Caco-2 (cell line): ENCODE results near the gene ATXN1. TPM values are rescaled to one million over a fixed set of nuclear protein-coding genes. Genes with fewer than 3 reads are reported as not detected.
"Not testable (repeated sequence)": the region's sequence is repeated elsewhere in the genome, so short reads cannot be mapped to it uniquely, and the experiment has no call there.

Experiments used
- BruUV-seq: library from RNA; stranded (reverse); fragments of 400-500 nt; replicated peaks from 2 replicates; lab custom pipeline; 2021; lab: Mats Ljungman, UMichigan
- CTCF ChIA-PET: fragments of 300-600 bp; sonication (Branson Sonifier 250); formaldehyde crosslinking; loops from one replicate; lab custom pipeline; 2022; ENCODE audit warnings: antibody characterized with exemption; lab: Charles Lee
- POLR2A ChIA-PET: fragments of 300-600 bp; sonication (Branson Sonifier 250); formaldehyde crosslinking; loops from one replicate; lab custom pipeline; 2022; ENCODE audit warnings: antibody characterized with exemption; lab: Charles Lee
- DNase-seq, 2 experiments: peaks; one replicate each; pipeline versions ENCODE4 v3.0.0 to v3.0.0-alpha.2; 2020 to 2022
- H3K27me3 ChIP-seq: replicated peaks from 2 replicates; pipeline ENCODE4 v1.6.0; 2011; ENCODE audit warnings: low read length; ENCODE audit not compliant: control insufficient read depth, insufficient read depth
- H3K36me3 ChIP-seq: 2 replicates; pipeline ENCODE4 v1.5.1; 2011; ENCODE audit warnings: low read length; ENCODE audit not compliant: control insufficient read depth, insufficient read depth
- H3K4me1 ChIP-seq: fragments of 250-450 bp; sonication (Bioruptor Pico); 2 replicates; pipeline ENCODE4 v1.5.1; 2020; ENCODE audit warnings: mild to moderate bottlenecking
- H3K4me3 ChIP-seq: 2 replicates; pipeline ENCODE4 v1.5.1; 2011; ENCODE audit warnings: low read depth, mild to moderate bottlenecking, control low read depth, low read length
- H3K9me3 ChIP-seq: fragments of 250-450 bp; sonication (Bioruptor Pico); 2 replicates; pipeline ENCODE4 v1.5.1; 2020; ENCODE audit warnings: mild to moderate bottlenecking, moderate library complexity
- H3K27ac Mint-ChIP-seq: one replicate; pipeline ENCODE4 v1.8.0; 2022; ENCODE audit warnings: mixed read lengths; ENCODE audit not compliant: unreplicated experiment
- H3K27me3 Mint-ChIP-seq: one replicate; pipeline ENCODE4 v1.8.0; 2022; ENCODE audit warnings: mixed read lengths; ENCODE audit not compliant: insufficient read depth, unreplicated experiment
- H3K36me3 Mint-ChIP-seq: one replicate; pipeline ENCODE4 v1.8.0; 2022; ENCODE audit warnings: mild to moderate bottlenecking, mixed read lengths; ENCODE audit not compliant: insufficient read depth, unreplicated experiment
- H3K4me1 Mint-ChIP-seq: one replicate; pipeline ENCODE4 v1.8.0; 2022; ENCODE audit warnings: low read depth, mixed read lengths; ENCODE audit not compliant: unreplicated experiment
- H3K4me3 Mint-ChIP-seq: one replicate; pipeline ENCODE4 v1.8.0; 2022; ENCODE audit warnings: mild to moderate bottlenecking, moderate library complexity, mixed read lengths; ENCODE audit not compliant: unreplicated experiment
- H3K9me3 Mint-ChIP-seq: one replicate; pipeline ENCODE4 v1.8.0; 2022; ENCODE audit warnings: mixed read lengths; ENCODE audit not compliant: unreplicated experiment
- intact Hi-C: fragments of 100-400 bp; cut with micrococcal nuclease; formaldehyde crosslinking; loops from one replicate; pipeline ENCODE4 v1.10.0; 2022; ENCODE audit not compliant: unreplicated experiment
- total RNA-seq: library from RNA; stranded (reverse); gene quantifications from 2 replicates; pipeline ENCODE4 v1.2.3, GENCODE V29; 2022
- TF ChIP-seq, protein P1 (sequence below), 2 experiments: fragments of 200-600 bp in 1 of 2; IDR thresholded peaks; 1 replicate in 1 of 2; 2 replicates in 1 of 2; pipeline versions ENCODE4 v1.5.1 to v1.8.0; 2011 to 2022; ENCODE audit warnings: antibody characterized with exemption in 1 of 2, control low read depth in 1 of 2, inconsistent platforms in 1 of 2, low read depth in 1 of 2, low read length in 1 of 2, mild to moderate bottlenecking in 1 of 2, moderate library complexity in 1 of 2; ENCODE audit not compliant: insufficient read depth in 1 of 2, severe bottlenecking in 1 of 2, unreplicated experiment in 1 of 2

ATXN1 gene
- total RNA-seq, 1 experiment from 2014 or later: 14.2 TPM

DNA sequence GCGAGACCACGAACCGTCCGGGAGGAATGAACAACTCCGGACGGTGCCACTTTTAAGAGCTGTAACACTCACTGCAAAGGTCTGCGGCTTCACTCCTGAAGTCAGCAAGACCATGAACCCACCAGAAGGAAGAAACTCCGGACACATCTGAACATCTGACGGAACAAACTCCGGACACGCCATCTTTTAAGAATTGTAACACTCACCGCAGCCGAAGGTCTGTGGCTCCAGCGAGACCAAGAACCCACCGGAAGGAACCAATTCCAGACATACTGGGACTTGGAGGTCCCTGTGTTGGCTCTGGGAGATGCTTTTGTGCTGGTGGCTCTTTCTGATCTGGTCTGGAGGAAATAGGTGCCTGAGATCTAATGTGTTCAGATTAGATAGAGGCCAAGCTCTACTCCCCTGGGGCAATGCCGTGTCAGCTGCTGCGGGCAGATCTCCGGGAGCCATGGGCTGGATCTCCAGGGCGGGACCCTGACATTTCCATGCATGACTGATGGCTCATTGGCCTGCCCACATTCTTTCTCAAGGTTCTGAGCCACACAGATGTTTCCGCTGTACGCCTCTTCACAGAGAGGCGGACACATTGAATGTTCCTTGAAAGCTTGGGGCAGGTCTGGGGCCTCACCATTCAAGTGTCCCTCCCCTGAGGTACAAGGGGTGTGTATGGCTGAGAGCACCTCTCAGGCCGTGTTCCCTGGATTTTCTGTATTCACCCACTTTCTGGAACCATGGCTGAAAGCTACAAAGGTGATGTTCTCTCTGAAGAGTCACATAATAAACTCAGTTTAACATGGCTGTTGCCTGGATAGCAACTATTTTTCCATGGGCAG lies 493.6 kb downstream of the ATXN1 start:
- no peak overlapping the region for H3K4me3 Mint-ChIP-seq
- no peaks in the 10 kb centered on the region for H3K9me3 Mint-ChIP-seq
- H3K4me3 ChIP-seq: no peak overlapping the region
- POLR2A ChIA-PET: no interaction called here
- no peaks in the 10 kb centered on the region for H3K4me1 ChIP-seq
- CTCF ChIA-PET: no interaction called here
- no peaks in the 10 kb centered on the region for H3K36me3 ChIP-seq
- DNase-seq: no peak
- TF ChIP-seq, protein P1, sequence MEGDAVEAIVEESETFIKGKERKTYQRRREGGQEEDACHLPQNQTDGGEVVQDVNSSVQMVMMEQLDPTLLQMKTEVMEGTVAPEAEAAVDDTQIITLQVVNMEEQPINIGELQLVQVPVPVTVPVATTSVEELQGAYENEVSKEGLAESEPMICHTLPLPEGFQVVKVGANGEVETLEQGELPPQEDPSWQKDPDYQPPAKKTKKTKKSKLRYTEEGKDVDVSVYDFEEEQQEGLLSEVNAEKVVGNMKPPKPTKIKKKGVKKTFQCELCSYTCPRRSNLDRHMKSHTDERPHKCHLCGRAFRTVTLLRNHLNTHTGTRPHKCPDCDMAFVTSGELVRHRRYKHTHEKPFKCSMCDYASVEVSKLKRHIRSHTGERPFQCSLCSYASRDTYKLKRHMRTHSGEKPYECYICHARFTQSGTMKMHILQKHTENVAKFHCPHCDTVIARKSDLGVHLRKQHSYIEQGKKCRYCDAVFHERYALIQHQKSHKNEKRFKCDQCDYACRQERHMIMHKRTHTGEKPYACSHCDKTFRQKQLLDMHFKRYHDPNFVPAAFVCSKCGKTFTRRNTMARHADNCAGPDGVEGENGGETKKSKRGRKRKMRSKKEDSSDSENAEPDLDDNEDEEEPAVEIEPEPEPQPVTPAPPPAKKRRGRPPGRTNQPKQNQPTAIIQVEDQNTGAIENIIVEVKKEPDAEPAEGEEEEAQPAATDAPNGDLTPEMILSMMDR (IDR thresholded peaks at IDR 0.05; ENCODE audit: insufficient read depth in 1 of 2, low read depth in 1 of 2, low read length in 1 of 2, severe bottlenecking in 1 of 2, unreplicated experiment in 1 of 2): no peak
- H3K27me3 ChIP-seq: no peaks in the 10 kb centered on the region
- no peaks in the 10 kb centered on the region for H3K4me1 Mint-ChIP-seq
- H3K9me3 ChIP-seq: no peaks in the 10 kb centered on the region
- peaks cover 5% of the 10 kb centered on the region for H3K27me3 Mint-ChIP-seq
- BruUV-seq: no TSS peak
- no peak overlapping the region for H3K27ac Mint-ChIP-seq
- intact Hi-C loops: no loop called here
- no peaks in the 10 kb centered on the region for H3K36me3 Mint-ChIP-seq

DNA sequence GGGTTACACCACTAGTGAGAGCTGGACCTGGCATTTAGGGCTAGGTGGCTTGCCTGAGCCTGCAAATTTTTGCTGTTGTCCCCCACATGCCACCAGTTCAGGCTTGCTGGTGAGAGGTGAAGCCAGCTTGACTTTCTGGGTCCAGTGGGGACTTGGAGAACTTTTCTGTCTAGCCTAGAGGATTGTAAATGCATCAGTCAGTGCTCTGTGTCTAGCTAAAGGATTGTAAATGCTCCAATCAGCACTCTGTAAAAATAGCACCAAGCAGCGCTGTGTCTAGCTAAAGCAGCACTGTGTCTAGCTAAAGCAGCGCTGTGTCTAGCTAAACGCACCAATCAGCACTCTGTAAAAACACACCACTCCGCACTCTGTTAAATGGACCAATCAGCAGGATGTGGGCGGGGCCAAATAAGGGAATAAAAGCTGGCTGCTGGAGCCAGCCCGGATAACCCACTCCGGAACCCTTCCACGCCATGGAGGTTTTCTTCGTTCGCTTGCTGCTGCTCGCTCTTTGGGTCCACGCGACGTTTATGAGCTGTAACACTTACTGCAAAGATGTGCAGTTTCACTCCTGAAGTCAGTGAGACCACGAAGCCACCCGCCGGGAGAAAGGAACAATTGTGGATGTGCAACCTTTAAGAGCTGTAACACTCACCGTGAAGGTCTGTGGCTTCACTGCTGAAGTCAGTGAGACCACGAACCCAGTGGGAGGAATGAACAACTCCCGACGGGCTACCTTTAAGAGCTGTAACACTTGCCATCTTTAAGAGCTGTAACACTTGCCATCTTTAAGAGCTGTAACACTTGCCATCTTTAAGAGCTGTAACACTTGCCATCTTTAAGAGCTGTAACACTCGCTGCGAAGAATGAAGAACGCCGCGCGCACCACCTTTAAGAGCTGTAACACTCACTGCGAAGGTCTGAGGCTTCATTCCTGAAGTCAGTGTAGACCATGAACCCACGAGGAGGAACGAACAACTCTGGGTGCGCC lies 495.6 kb downstream of the ATXN1 start:
- Histone ChIP-seq H3K9me3 (no peaks in the 10 kb centered on the region), H3K4me1 (no peaks in the 10 kb centered on the region), H3K27me3 (no peaks in the 10 kb centered on the region), H3K36me3 (no peaks in the 10 kb centered on the region), H3K4me3 (no peak overlapping the region)
- BruUV-seq: TSS peak; percentile 73
- Mint-ChIP-seq H3K27me3 (peaks cover 5% of the 10 kb centered on the region), H3K36me3 (no peaks in the 10 kb centered on the region), H3K4me1 (no peaks in the 10 kb centered on the region), H3K27ac (no peak overlapping the region), H3K9me3 (no peaks in the 10 kb centered on the region), H3K4me3 (no peak overlapping the region)
- CTCF ChIA-PET: interaction anchor here (0.6 kb wide), 1 partner anchor 13 kb away, joined by 3 read pairs; no protein-coding TSS in a partner anchor
- no peak for DNase-seq
- TF ChIP-seq, protein P1 (IDR thresholded peaks at IDR 0.05; ENCODE audit: insufficient read depth in 1 of 2, low read depth in 1 of 2, low read length in 1 of 2, severe bottlenecking in 1 of 2, unreplicated experiment in 1 of 2): no peak
- intact Hi-C loops: no loop called here
- POLR2A ChIA-PET: interaction anchor here (0.6 kb wide), 1 partner anchor 60 kb away, joined by 3 read pairs; no protein-coding TSS in a partner anchor

DNA sequence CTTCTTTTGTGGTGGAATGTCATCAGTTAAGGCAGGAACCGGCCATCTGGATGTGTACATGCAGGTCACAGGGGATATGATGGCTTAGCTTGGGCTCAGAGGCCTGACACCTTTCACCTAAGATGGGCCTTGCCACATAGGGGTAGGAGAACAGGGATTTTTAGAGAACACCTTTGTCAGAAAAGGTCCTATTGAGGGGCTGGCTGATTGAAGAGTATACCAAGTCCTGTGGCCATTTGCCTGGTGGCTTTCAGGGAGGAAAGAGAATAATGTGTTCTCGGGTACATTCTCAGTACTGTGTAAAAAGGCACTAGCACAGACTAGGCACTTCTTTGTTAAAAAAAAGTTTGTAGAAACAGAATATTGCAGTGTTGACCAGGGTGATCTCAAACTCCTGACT lies 496.5 kb downstream of the ATXN1 start:
- Mint-ChIP-seq H3K4me3 (no peak overlapping the region), H3K27ac (no peak overlapping the region), H3K4me1 (no peaks in the 10 kb centered on the region), H3K9me3 (no peaks in the 10 kb centered on the region), H3K36me3 (no peaks in the 10 kb centered on the region), H3K27me3 (peaks cover 5% of the 10 kb centered on the region)
- POLR2A ChIA-PET: no interaction called here
- no peaks in the 10 kb centered on the region for H3K27me3 ChIP-seq
- no TSS peak for BruUV-seq
- DNase-seq: no peak
- TF ChIP-seq, protein P1 (IDR thresholded peaks at IDR 0.05; ENCODE audit: insufficient read depth in 1 of 2, low read depth in 1 of 2, low read length in 1 of 2, severe bottlenecking in 1 of 2, unreplicated experiment in 1 of 2): no peak
- H3K36me3 ChIP-seq: no peaks in the 10 kb centered on the region
- H3K4me1 ChIP-seq: no peaks in the 10 kb centered on the region
- H3K9me3 ChIP-seq: no peaks in the 10 kb centered on the region
- no peak overlapping the region for H3K4me3 ChIP-seq
- intact Hi-C loops: no loop called here
- CTCF ChIA-PET: interaction anchor here (0.6 kb wide), 1 partner anchor 14 kb away, joined by 3 read pairs; no protein-coding TSS in a partner anchor

DNA sequence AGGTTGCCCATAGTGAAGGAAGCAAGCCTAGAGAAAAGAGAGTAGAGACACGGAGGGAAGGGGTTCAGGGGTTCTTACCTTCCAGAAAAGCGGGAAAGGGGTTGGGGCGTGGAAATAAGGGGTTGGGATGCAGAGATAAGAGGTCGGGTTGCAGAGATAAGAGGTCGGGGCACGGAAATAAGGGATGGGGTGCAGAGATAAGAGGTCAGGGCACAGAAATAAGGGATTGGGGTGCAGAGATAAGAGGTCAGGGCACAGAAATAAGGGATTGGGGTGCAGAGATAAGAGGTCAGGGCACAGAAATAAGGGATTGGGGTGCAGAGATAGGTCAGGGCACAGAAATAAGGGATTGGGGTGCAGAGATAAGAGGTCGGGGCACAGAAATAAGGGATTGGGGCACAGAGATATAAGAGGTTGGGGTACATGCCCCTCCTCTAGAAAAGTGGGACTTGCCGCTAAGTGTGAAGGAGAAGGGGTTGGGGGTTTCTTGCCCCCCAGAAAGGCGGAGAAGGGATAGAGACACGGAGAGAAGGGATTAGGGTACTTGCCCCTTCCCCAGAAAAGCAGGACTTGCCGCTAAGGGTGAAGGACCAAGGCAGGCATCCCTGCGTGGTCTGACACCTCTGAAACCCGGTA lies 497.7 kb downstream of the ATXN1 start:
- POLR2A ChIA-PET, H3K4me1 ChIP-seq, H3K27me3 Mint-ChIP-seq, H3K36me3 ChIP-seq, DNase-seq, H3K4me3 Mint-ChIP-seq, H3K9me3 ChIP-seq, BruUV-seq, H3K4me3 ChIP-seq, H3K4me1 Mint-ChIP-seq, H3K27ac Mint-ChIP-seq, H3K36me3 Mint-ChIP-seq, intact Hi-C loops, H3K9me3 Mint-ChIP-seq, H3K27me3 ChIP-seq, CTCF ChIA-PET: not testable (repeated sequence)
